ENCODE results near the gene KATNBL1. TPM values are rescaled to one million over a fixed set of nuclear protein-coding genes. Genes with fewer than 3 reads are reported as not detected.

KATNBL1 gene
- total RNA-seq, 1 experiment from 2014 or later, result 46.8 TPM

DNA sequence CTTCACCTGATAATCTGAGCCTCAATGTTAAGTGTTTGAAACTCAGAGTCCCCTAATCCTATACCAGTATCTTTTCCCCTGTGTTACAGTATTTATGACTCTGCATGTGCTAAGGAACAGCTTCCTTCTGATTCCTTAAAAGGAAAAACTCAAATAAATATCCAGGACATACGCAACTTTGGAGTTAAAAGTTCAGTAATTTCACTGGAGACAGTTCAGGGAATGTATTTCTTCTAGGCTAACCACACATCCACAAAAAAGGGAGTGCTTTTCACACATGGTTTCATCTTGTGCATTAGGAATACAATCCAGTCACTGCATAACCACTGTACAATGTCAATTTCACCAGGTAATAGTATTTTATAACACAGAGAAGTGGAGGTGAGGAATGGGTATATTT, 77.0 kb downstream of the KATNBL1 start:
- WGBS (ENCODE audit: extremely low coverage, insufficient read length, low lambda C conversion rate), result no CpG with 5 or more reads among the region's 1 CpG
- Histone ChIP-seq H2BK12ac (ENCODE audit: insufficient read length, low read depth, low read length) (no peak overlapping the region), H2BK5ac (ENCODE audit: insufficient read length, low read length) (no peak overlapping the region), H3K27me3 (ENCODE audit: insufficient read depth, low read length) (no peaks in the 10 kb centered on the region), H2BK20ac (ENCODE audit: low read depth, low read length, poor library complexity, severe bottlenecking) (no peak overlapping the region), H3K18ac (ENCODE audit: insufficient read length, low read depth, low read length) (no peak overlapping the region), H2AK5ac (ENCODE audit: insufficient read length, low read length) (no peak overlapping the region), H4K5ac (ENCODE audit: insufficient read length, low read depth, low read length) (no peak overlapping the region), H3T11ph (ENCODE audit: low read length) (no peak overlapping the region), H2AFZ (ENCODE audit: low read length) (no peak overlapping the region), H3K9me3 (ENCODE audit: control insufficient read depth, low read depth, low read length) (no peaks in the 10 kb centered on the region), H3K23ac (ENCODE audit: insufficient read length, low read depth, low read length) (no peak overlapping the region), H3K79me1 (ENCODE audit: insufficient read depth, low read depth, low read length, poor library complexity, severe bottlenecking) (no peaks in the 10 kb centered on the region), H4K91ac (ENCODE audit: insufficient read length, low read depth, low read length) (no peak overlapping the region), H2BK15ac (ENCODE audit: low read depth, low read length) (no peak overlapping the region), H3K4ac (ENCODE audit: low read depth, low read length) (no peak overlapping the region), H3K4me2 (ENCODE audit: insufficient read depth, insufficient read length, low read length) (no peak overlapping the region), H3K27ac (ENCODE audit: insufficient read length, low read depth, low read length) (no peak overlapping the region), H3K9ac (ENCODE audit: extremely low read depth, insufficient read length, low read length) (no peak overlapping the region), H3K56ac (ENCODE audit: insufficient read length, low read depth, low read length) (no peak overlapping the region), H3K23me2 (ENCODE audit: insufficient read length, low read depth, low read length, poor library complexity, severe bottlenecking) (no peaks in the 10 kb centered on the region), H4K20me1 (ENCODE audit: control insufficient read depth, insufficient read depth, insufficient read length) (no peaks in the 10 kb centered on the region), H2BK120ac (ENCODE audit: low read depth, low read length, poor library complexity, severe bottlenecking) (no peak overlapping the region), H3K79me2 (ENCODE audit: insufficient read depth, low read length) (no peaks in the 10 kb centered on the region), H3K4me1 (ENCODE audit: insufficient read depth, low read length) (no peaks in the 10 kb centered on the region), H3K14ac (ENCODE audit: insufficient read depth, low read length) (no peak overlapping the region), H4K8ac (replicated peaks; ENCODE audit: insufficient read length, low read depth, low read length) (no peak overlapping the region)
- Mint-ChIP-seq H3K9me3 (no peaks in the 10 kb centered on the region), H3K27me3 (ENCODE audit: low read depth) (no peaks in the 10 kb centered on the region), H3K27ac (no peak overlapping the region), H3K4me3 (no peak overlapping the region), H3K4me1 (peaks cover 6 to 7% of the 10 kb centered on the region in 2 experiments), H3K36me3 (ENCODE audit: insufficient read depth in 1 of 3, low read depth in 3 of 3) (no peaks in the 10 kb centered on the region)
- no peak for DNase-seq
- TF ChIP-seq, protein P1, sequence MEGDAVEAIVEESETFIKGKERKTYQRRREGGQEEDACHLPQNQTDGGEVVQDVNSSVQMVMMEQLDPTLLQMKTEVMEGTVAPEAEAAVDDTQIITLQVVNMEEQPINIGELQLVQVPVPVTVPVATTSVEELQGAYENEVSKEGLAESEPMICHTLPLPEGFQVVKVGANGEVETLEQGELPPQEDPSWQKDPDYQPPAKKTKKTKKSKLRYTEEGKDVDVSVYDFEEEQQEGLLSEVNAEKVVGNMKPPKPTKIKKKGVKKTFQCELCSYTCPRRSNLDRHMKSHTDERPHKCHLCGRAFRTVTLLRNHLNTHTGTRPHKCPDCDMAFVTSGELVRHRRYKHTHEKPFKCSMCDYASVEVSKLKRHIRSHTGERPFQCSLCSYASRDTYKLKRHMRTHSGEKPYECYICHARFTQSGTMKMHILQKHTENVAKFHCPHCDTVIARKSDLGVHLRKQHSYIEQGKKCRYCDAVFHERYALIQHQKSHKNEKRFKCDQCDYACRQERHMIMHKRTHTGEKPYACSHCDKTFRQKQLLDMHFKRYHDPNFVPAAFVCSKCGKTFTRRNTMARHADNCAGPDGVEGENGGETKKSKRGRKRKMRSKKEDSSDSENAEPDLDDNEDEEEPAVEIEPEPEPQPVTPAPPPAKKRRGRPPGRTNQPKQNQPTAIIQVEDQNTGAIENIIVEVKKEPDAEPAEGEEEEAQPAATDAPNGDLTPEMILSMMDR (conservative IDR thresholded peaks at IDR 0.05), result no peak

Measured in H9 (cell line).